ENCODE measurements around the gene BORCS6. TPM values are rescaled to one million over a fixed set of nuclear protein-coding genes. Genes with fewer than 3 reads are reported as not detected.

The BORCS6 gene
- total RNA-seq, 1 donor from 2014 or later = 6.3 TPM

DNA sequence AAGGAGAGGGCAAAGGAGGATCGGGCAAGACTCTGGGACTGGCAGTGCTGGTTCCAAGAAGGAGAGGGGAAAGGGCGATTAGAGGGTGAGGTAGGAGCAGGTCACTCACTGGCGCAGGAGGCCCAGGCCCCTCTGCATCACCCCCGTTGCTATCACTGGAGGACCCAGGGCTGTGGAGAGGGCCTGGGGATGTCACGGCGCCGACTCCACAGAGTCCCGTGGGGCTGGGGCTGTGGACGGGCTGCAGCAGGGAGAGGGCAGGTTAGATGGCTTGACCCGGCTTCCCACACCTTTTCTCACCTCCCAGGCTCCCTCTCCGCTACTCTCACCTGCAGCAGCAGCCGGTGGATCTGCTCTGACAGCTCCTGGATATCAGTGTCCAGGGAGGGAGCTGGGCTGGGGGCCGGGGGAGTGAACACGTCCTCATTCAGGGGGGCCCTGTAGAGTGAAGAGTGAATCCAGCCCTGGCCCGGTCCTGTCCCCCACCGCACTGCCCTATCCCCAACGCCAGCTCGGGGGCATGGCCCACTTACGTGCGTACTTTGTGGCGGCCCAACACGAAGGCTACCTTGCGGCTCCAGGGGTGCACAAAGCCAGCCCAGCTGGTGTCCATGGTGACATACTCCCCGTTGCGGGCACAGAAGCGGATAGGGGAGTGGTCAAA is 42.7 kb downstream of the BORCS6 start:
- DNase-seq (ENCODE audit: low spot score) = no peak
- H3K27me3 Mint-ChIP-seq (ENCODE audit: insufficient read depth) = no peaks in the 10 kb centered on the region

DNA sequence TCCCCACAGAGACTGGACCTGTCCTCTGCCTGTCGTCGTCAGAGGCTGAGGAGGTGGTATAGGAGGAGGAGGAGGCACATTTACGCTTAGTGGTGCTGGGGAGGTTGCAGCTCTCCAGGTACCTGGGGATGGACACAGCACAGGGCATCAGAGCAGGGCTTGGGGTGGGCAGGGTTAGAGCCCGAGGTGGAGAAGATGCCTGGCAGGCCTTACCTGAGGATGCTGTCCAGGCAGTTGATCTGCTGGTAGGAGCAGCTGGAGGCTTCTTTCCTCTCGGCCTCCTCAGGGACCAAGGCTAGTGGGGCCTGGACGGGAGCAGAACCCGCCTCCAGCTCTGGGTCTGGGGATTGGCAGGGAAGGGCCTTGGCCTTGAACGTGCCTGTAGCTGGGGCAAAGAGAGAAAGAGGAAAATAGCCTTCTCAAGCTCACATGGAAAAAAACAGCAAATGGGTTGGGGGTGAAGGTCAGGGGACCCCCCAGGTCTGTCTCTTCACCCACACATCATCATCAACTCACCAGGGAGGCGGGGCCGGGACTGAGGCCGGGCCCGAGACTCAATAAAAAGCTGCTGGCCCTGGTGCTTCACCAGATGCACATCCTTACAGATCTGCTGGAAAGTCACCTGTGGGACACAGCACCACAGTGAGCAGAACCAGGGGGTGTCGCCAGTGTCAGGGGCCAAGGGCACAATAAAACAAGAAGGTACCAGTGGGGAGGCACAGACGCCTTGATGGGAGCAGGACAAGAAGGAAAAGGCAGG is 43.4 kb downstream of the BORCS6 start:
- no peak overlapping the region for H3K4me3 Mint-ChIP-seq
- DNase-seq (ENCODE audit: low spot score) = no peak
- no peaks in the 10 kb centered on the region for H3K27me3 Mint-ChIP-seq (ENCODE audit: insufficient read depth)
- peak overlapping the region; percentile 22 for H3K27ac Mint-ChIP-seq
- H3K4me1 Mint-ChIP-seq (ENCODE audit: low read depth) = peaks cover 11% of the 10 kb centered on the region
- H3K9me3 Mint-ChIP-seq = no peaks in the 10 kb centered on the region
- peaks cover 28% of the 10 kb centered on the region for H3K36me3 Mint-ChIP-seq (ENCODE audit: low read depth)
- intact Hi-C loops (cut with micrococcal nuclease) = no loop called here

More for the DNA sequence above, 42.7 kb downstream of the BORCS6 start:
- no peaks in the 10 kb centered on the region for H3K9me3 Mint-ChIP-seq
- intact Hi-C loops (cut with micrococcal nuclease) = no loop called here
- H3K36me3 Mint-ChIP-seq (ENCODE audit: low read depth) = peaks cover 25% of the 10 kb centered on the region
- no peak overlapping the region for H3K27ac Mint-ChIP-seq
- no peak overlapping the region for H3K4me3 Mint-ChIP-seq
- peaks cover 16% of the 10 kb centered on the region for H3K4me1 Mint-ChIP-seq (ENCODE audit: low read depth)

DNA sequence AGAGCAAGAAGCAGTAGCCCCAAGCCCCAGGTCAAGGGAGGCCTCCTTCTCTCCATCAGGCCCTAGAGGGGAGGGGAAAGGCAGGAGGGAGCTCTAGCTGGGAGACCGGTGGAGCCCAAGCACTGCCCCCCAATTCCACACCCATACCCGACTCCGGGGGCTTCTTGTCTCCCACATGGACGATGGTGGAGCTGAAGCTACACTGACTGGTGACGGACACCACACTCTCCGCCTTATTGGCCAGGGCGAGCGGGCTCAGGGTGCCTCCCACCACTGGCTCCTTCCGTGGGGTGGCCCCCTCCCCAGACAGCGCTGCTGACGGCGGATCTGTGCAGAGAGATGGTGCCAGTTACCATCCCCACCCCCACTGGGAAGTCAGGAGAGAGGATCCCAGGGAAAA is 44.2 kb downstream of the BORCS6 start:
- Mint-ChIP-seq H3K4me3 (no peak overlapping the region), H3K27ac (peak overlapping the region; percentile 22), H3K9me3 (no peaks in the 10 kb centered on the region), H3K36me3 (ENCODE audit: low read depth) (peaks cover 34% of the 10 kb centered on the region), H3K27me3 (ENCODE audit: insufficient read depth) (no peaks in the 10 kb centered on the region), H3K4me1 (ENCODE audit: low read depth) (peaks cover 8% of the 10 kb centered on the region)
- DNase-seq (ENCODE audit: low spot score) = no peak
- intact Hi-C loops (cut with micrococcal nuclease) = no loop called here

DNA sequence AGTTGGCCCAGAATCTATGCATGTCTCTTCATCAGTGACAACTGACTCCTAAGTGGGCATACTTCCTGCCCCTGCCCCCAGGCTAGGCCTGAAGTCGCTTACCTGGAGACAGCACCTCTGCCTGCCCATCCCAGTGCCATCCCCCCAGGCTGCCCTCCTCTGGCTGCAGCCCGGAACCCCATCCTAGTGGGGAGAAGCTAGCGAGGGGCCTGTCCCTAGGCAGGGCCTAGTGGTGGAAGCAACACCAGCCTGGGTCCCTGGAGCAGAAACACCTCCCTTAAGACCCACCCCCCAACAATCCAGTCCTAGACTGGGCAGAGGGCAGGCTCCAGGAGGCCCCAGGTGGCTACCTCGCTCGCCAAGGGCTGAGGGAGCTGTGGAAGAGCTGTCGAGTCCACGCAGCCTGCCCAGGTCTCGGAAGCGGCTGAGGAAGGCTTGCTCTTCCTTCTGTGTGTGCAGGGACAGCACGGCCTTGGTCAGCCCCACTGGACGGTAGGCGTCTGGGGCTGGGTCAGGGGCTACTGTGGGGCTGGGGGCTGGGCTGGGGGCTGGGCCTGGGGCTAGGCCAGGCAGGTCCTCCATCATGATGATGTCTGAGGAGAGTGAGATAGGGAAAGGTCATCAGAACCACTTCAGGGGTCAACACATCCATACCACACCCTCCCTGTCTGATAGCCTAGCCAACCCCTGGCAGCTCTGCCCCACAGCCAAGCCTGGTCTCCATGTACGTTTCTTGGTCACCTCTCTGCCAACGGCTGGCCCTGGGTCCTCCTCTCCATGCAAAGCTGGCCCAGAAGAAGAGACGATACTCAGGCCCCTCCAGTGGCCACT is 45.4 kb downstream of the BORCS6 start:
- peaks cover 37% of the 10 kb centered on the region for H3K36me3 Mint-ChIP-seq (ENCODE audit: low read depth)
- intact Hi-C loops (cut with micrococcal nuclease) = no loop called here
- no peak overlapping the region for H3K27ac Mint-ChIP-seq
- H3K27me3 Mint-ChIP-seq (ENCODE audit: insufficient read depth) = no peaks in the 10 kb centered on the region
- no peak overlapping the region for H3K4me3 Mint-ChIP-seq
- DNase-seq (ENCODE audit: low spot score) = no peak
- no peaks in the 10 kb centered on the region for H3K9me3 Mint-ChIP-seq
- H3K4me1 Mint-ChIP-seq (ENCODE audit: low read depth) = no peaks in the 10 kb centered on the region

DNA sequence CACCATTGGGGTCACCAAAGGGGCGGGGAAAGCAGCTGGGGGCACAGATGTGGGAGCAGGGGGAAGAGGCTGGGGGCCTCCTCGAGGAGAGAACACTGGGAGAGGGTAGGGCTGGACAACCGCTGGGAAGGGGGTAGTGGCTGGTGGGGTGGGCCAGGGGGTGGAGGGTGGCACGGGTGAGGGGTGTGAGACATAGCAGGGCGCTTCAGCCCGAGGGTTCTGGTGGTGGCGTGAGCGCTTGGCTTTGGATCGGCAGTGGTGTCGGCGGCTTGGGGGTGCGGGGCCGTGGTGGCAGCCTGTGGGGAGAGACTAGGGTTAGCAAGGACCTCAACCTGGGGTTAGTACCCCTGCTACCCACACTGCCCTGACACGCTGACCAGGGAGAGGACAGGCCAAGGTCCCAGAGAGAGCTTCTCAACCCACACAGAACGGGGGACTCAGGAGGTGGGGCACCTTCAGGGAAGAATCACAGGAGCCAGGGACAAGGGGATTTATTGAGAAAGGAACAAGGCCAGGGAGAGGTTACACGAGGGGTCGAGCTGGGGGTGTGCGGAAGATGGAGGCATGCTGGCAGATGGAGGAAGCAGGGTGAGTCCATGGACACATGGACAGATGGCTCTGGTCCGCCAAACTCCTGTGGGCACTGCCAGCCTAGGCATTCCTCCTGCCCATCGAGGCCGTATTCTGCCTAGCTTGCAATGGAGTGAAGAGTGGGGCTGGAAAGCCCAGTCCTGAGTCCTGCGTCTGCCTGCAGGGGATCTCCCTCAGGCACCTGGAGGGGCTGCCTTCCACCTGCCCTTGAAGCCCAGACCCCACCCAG is 46.2 kb downstream of the BORCS6 start:
- no peak for DNase-seq (ENCODE audit: low spot score)
- no peaks in the 10 kb centered on the region for H3K4me1 Mint-ChIP-seq (ENCODE audit: low read depth)
- peaks cover 39% of the 10 kb centered on the region for H3K36me3 Mint-ChIP-seq (ENCODE audit: low read depth)
- no peak overlapping the region for H3K27ac Mint-ChIP-seq
- no peak overlapping the region for H3K4me3 Mint-ChIP-seq
- no peaks in the 10 kb centered on the region for H3K9me3 Mint-ChIP-seq
- H3K27me3 Mint-ChIP-seq (ENCODE audit: insufficient read depth) = peaks cover 3% of the 10 kb centered on the region
- intact Hi-C loops (cut with micrococcal nuclease) = no loop called here

DNA sequence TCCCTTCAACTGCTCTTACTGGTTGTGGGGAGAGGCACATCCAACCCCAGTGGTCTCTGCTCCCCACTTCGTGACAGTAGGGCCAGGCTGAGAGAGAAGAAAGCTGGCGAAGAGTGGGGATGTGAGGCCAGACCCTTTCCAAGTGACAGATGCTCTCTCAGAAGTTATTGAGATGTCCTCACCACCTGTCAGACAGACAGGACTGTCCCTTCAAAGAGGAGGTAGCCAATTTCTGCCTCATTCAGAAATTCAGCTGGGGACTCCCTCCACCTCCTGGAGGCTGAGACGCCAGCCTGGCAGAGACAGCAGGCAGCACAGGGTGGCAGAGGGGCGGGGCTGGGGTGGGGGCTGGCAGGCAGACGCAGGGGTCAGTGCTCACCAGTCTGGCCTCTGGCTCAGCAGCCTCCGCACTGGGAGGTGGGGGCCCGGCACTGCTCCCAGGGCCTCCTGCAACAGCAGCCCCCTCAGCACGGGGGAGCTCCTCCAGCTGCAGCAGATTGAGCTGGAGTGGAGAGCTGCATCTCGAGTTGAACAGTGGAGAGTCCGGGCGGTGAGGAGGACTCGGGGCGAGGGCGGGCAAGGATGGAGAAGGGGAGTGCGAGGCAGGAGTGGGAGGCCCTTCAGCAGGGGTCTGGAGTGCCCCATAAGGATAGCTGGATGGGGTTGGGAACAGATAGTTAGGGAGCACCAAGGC is 46.9 kb downstream of the BORCS6 start:
- no peak for DNase-seq (ENCODE audit: low spot score)
- intact Hi-C loops (cut with micrococcal nuclease) = no loop called here
- no peaks in the 10 kb centered on the region for H3K9me3 Mint-ChIP-seq
- peaks cover 3% of the 10 kb centered on the region for H3K27me3 Mint-ChIP-seq (ENCODE audit: insufficient read depth)
- peaks cover 39% of the 10 kb centered on the region for H3K36me3 Mint-ChIP-seq (ENCODE audit: low read depth)
- no peak overlapping the region for H3K4me3 Mint-ChIP-seq
- H3K27ac Mint-ChIP-seq = no peak overlapping the region
- no peaks in the 10 kb centered on the region for H3K4me1 Mint-ChIP-seq (ENCODE audit: low read depth)

DNA sequence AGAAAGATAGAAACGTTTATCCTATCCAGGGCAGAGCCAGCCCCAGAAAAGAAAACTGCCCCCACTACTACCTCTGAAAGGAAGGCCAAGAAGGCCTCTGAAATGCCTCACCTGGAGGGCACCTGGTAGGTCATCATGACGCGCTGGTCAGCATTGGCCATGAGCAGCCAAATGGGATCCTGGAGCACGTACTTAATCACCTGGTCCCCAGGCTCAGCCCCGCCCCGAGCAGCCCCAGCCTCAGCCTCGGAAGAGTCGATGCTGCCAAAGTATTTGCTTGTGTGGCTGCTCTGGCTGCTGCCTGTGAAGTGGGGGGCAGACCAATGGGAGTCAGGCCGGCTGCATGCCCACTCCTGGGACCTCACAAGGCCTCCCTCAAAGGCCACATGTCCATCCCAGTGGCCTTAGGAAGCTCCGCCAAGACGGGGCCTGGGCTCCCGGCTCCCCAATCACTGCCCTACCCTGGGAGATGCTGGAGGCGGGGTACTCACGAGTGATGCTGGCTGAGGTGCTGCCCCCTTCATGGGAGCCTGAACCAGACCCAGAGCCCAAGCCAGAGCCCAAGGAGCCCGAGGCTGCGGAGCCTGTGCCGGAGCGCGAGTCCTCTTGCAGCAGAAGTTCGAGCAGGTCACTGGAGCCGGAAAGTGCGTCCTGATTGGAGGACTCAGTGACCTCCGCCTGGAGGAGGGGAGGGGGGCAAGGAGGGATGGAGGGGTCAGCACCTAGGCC is 47.7 kb downstream of the BORCS6 start:
- H3K27ac Mint-ChIP-seq = no peak overlapping the region
- peaks cover 39% of the 10 kb centered on the region for H3K36me3 Mint-ChIP-seq (ENCODE audit: low read depth)
- no peak overlapping the region for H3K4me3 Mint-ChIP-seq
- peaks cover 3% of the 10 kb centered on the region for H3K27me3 Mint-ChIP-seq (ENCODE audit: insufficient read depth)
- H3K4me1 Mint-ChIP-seq (ENCODE audit: low read depth) = no peaks in the 10 kb centered on the region
- no peaks in the 10 kb centered on the region for H3K9me3 Mint-ChIP-seq
- DNase-seq (ENCODE audit: low spot score) = no peak
- intact Hi-C loops (cut with micrococcal nuclease) = no loop called here

DNA sequence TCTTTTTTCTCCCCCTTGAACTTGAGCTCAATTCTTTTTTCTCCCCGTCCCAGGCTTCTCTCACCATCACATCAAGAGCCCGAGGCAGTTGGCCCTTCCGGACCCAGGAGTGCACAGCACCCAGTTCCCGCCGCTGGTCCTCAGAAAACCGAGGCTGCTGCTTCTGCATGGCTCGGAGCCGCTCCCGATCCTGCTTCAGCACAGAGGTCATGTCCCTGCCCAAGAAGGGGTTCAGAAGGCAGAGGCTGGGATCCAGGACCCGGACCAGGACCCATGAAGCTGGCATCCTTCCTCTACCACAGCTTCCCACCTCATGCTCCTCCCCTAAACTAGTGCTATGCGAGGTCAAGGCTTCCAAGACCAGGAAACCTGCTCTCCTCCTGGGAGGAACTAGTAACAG is 48.2 kb downstream of the BORCS6 start:
- no peaks in the 10 kb centered on the region for H3K4me1 Mint-ChIP-seq (ENCODE audit: low read depth)
- peaks cover 4% of the 10 kb centered on the region for H3K27me3 Mint-ChIP-seq (ENCODE audit: insufficient read depth)
- no peak for DNase-seq (ENCODE audit: low spot score)
- H3K4me3 Mint-ChIP-seq = no peak overlapping the region
- peaks cover 36% of the 10 kb centered on the region for H3K36me3 Mint-ChIP-seq (ENCODE audit: low read depth)
- intact Hi-C loops (cut with micrococcal nuclease) = no loop called here
- no peak overlapping the region for H3K27ac Mint-ChIP-seq
- no peaks in the 10 kb centered on the region for H3K9me3 Mint-ChIP-seq

DNA sequence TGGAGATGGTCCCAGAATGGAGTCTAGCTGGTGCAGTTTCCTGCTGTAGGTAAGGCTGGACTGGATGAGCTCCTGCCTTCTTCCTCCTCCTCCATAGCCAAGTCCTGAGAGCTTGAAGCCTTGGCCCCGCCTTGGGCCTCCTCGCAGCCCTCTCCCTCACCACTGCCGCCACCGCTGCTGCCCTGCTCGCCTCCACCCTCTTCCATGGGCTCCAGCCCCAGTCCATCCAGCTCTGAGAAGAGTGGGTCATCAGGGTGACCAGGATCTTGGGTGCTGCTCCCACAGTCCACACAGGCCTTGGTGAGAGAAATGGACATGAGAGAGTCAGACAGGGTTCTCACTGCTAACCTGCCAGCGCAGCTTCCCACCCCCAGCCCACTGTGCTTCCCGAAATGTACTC is 48.9 kb downstream of the BORCS6 start:
- H3K4me1 Mint-ChIP-seq (ENCODE audit: low read depth) = no peaks in the 10 kb centered on the region

DNA sequence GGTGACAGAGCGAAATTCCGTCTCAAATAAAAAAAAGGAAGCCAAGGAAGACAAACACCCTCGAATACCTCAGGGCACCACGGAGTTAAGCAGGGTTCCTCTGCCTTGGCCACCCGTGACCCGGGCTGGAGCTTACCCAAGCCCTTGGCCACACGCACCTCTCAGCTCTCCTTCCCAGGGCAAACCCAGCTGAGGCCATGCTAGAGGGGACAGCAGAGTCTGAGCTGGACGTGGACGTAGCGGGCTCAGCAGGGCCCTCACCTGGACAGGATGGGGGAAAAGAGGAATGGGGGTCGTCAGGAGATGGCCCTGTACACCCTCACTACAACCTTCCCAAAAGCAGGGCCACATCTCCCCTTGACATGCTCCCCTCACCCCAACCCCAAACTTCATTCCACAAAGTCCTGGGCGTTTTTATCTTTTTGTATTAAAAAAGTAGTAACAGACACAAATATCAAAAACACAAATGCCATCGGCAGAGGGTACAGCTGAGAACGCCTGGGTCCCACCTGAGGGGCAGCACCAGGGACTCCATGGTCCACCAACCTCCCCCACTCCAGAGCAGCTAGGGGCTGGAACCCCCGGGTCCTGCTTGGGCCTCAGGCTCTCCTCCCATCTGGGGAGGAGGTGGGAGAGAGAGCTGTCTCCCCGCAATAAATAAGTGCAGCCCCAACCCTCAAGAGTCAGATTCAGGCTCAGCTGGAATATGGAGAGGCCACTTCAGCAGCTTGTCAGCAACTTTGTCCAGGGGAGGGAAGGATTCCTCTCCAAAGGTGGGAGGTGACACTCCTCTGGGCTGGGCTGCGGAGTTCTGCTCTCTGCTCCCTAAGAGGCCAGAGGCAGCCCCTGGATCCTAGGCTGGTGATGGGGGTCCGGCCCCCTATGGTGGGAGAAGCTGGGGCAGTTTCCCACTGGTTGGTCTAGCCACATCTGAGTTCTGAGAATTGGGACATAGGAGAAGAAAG is 49.6 kb downstream of the BORCS6 start:
- DNase-seq (ENCODE audit: low spot score) = no peak
- Mint-ChIP-seq H3K4me3 (no peak overlapping the region), H3K27ac (peak overlapping the region; percentile 32), H3K36me3 (ENCODE audit: low read depth) (peaks cover 25% of the 10 kb centered on the region), H3K9me3 (no peaks in the 10 kb centered on the region), H3K4me1 (ENCODE audit: low read depth) (no peaks in the 10 kb centered on the region), H3K27me3 (ENCODE audit: insufficient read depth) (peaks cover 6% of the 10 kb centered on the region)
- intact Hi-C loops (cut with micrococcal nuclease) = no loop called here

More for the DNA sequence above, 48.9 kb downstream of the BORCS6 start:
- no peak for DNase-seq (ENCODE audit: low spot score)
- Mint-ChIP-seq H3K27ac (no peak overlapping the region), H3K36me3 (ENCODE audit: low read depth) (peaks cover 30% of the 10 kb centered on the region), H3K9me3 (no peaks in the 10 kb centered on the region), H3K4me3 (no peak overlapping the region), H3K27me3 (ENCODE audit: insufficient read depth) (peaks cover 6% of the 10 kb centered on the region)
- intact Hi-C loops (cut with micrococcal nuclease) = no loop called here

All from activated T-helper 1 cell treated with anti-CD3 and anti-CD28 coated beads, Interleukin-12 subunit alpha, Interleukin-12 subunit beta, Interleukin-2, Interleukin-4 antibody, amounts not matched to agents 30 ng/mL and 10 ng/mL and 1 ng/mL, durations not matched to agents 14 hours and 24 hours and 36 hours (primary cell).